Heart right ventricle (tissue), 16 donors: ENCODE results near the gene AOX1. TPM values are rescaled to one million over a fixed set of nuclear protein-coding genes. Genes with fewer than 3 reads are reported as not detected.

ENCODE experiments used
- ATAC-seq, 8 donors: fragments of 200-7000 bp; cut with Tn5 transposase; one replicate each; pipeline ENCODE4 v1.9.1; 2020; ENCODE audit warnings: mild to moderate bottlenecking in 8 of 8, moderate library complexity in 8 of 8, moderate number of reproducible peaks in 1 of 8
- DNase-seq, 2 donors: peaks; one replicate each; pipeline ENCODE4 v3.0.0-alpha.2; 2020
- H3K27ac ChIP-seq, 10 donors: fragments of 200-600 bp; sonication (generic) in 2 of 10; one replicate each; pipeline versions ENCODE4 v1.5.0 to v1.8.0; 2020 to 2022; ENCODE audit warnings: mild to moderate bottlenecking in 3 of 10
- H3K27me3 ChIP-seq, 7 donors: fragments of 200-600 bp; one replicate each; pipeline ENCODE4 v1.8.0; 2021 to 2022; ENCODE audit warnings: mild to moderate bottlenecking in 2 of 7
- H3K36me3 ChIP-seq, 9 donors: fragments of 200-600 bp; sonication (generic) in 1 of 9; one replicate each; pipeline versions ENCODE4 v1.5.0 to v1.8.0; 2020 to 2022; ENCODE audit warnings: mild to moderate bottlenecking in 2 of 9
- H3K4me1 ChIP-seq, 9 donors: fragments of 200-600 bp; sonication (generic) in 1 of 9; one replicate each; pipeline versions ENCODE4 v1.5.0 to v1.8.0; 2020 to 2022; ENCODE audit warnings: mild to moderate bottlenecking in 4 of 9
- H3K4me3 ChIP-seq, 10 donors: fragments of 200-600 bp; sonication (generic) in 2 of 10; one replicate each; pipeline versions ENCODE4 v1.5.0 to v1.8.0; 2020 to 2022; ENCODE audit warnings: mild to moderate bottlenecking in 7 of 10, moderate library complexity in 2 of 10
- H3K9me3 ChIP-seq, 11 donors: fragments of 200-600 bp in 10 of 11; sonication (generic) in 2 of 11; one replicate each; pipeline versions ENCODE4 v1.5.0 to v1.8.0; 2013 to 2022; ENCODE audit warnings: mild to moderate bottlenecking in 2 of 11, control low read depth in 1 of 11, moderate library complexity in 1 of 11
- WGBS, 2 donors: extraction: QIAGEN DNeasy Blood & Tissue Kit; methylation state at CpG; one replicate each; pipeline ENCODE4 v1.1.7; 2013; ENCODE audit warnings: inconsistent platforms in 1 of 2; 5-methylcytosine and 5-hydroxymethylcytosine counted together
- intact Hi-C, 10 donors: fragments of 100-400 bp; cut with DNase I; formaldehyde crosslinking; loops; one replicate each; pipeline versions ENCODE4 v1.11.1 to v1.14.2; 2022
- polyA plus RNA-seq, 2 donors: library from polyadenylated mRNA; stranded (reverse); fragments of 200-250 nt; gene quantifications; one replicate each; pipeline ENCODE4 v1.2.3, GENCODE V29; 2013
- total RNA-seq, 10 donors: library from RNA; stranded (reverse); fragmentation: NEBNext Ultra II Directional in 3 of 10; extraction: Animal tissue kit (Norgen Biotek cat#: 25700) in 3 of 10; gene quantifications; one replicate each; pipeline versions ENCODE4 v1.2.1 to v1.2.4, GENCODE V29; 2021 to 2023
- TF ChIP-seq, protein P1 (sequence below), 9 donors: fragments of 200-600 bp; sonication (generic) in 2 of 9; IDR thresholded peaks; one replicate each; pipeline versions ENCODE4 v1.5.0 to v1.8.0; 2021 to 2022; ENCODE audit warnings: antibody characterized with exemption in 9 of 9, mild to moderate bottlenecking in 5 of 9, moderate library complexity in 1 of 9
- donor health status: Arrhythmogenic right ventricular cardiomyopathy.
- donor health status: ischemic (EF 13 %, LVEDD 7.1; RV severe dilation, severe dysfunction).
- donor health status: healthy with polysubstance abuse.
- donor health status: DM: no; HTN: yes; CAD: no.
- donor health status: DM: no; HTN: no; CAD: no.
- donor health status: ischemic (EF 25% LVEDD 6.9; RV normal size, moderate dysfunction).
- donor health status: ischemic (EF 25% LVEDD 5.7; RV mildly dilated, moderate dysfunction).
- donor health status: healthy.
- donor health status: DM: yes; HTN: yes; CAD: no.
- donor health status: Ischemic cardiomyopathy.
- donor health status: ischemic (EF 35%, LVEDD 5.7; RV mildly dilated, moderate dysfunction).
- donor health status: nonischemic (EF 11% LVEDD 7.7; RV severe dilation, severe dysfunction).
- donor health status: DM: yes; HTN: yes; CAD: no.
- donor health status: PGD.
- donor health status: ischemic (EF 29% LVEDD 5.4; RV normal size, mild dysfunction).
- donor health status: nonischemic (EF 23%, LVEDD 6.1; RV moderate dilation, normal function).

Gene AOX1
- total and polyA plus RNA-seq, 12 donors = 0.72 to 22.3 (median 2.6) TPM

DNA sequence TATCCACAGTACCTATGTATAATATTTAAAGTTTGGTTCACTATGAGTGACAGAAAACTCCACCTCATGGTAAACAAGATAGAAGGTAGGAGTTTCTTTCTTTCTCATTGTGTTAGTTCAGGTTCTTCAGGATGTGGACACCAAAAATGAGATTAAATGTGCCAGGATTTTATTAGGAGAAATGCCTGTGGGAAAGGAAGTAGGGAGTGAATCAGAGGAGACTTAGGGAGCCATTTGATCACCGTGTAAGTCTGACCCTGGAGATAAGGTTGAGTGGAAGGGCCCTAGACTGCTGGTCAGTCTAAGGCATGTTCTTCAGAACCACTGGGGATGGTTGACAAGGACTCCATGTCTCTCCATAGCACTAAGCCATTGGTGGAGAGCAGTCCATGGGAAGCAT, 8.1 kb downstream of the AOX1 start:
- intact Hi-C loops = no loop called here
- DNase-seq (no peak), ATAC-seq (no peak)
- no peaks in the 10 kb centered on the region for H3K36me3 ChIP-seq
- peaks cover 0 to 4% (median 0%) of the 10 kb centered on the region in 11 donors for H3K9me3 ChIP-seq
- H3K27me3 ChIP-seq = peaks cover 0 to 10% (median 0%) of the 10 kb centered on the region in 7 donors
- H3K4me3 ChIP-seq = no peak overlapping the region
- H3K27ac ChIP-seq = no peak overlapping the region
- WGBS, 2 donors = 29 to 48% methylated on average over 1 of the region's 1 CpG
- H3K4me1 ChIP-seq = no peaks in the 10 kb centered on the region
- TF ChIP-seq, protein P1, sequence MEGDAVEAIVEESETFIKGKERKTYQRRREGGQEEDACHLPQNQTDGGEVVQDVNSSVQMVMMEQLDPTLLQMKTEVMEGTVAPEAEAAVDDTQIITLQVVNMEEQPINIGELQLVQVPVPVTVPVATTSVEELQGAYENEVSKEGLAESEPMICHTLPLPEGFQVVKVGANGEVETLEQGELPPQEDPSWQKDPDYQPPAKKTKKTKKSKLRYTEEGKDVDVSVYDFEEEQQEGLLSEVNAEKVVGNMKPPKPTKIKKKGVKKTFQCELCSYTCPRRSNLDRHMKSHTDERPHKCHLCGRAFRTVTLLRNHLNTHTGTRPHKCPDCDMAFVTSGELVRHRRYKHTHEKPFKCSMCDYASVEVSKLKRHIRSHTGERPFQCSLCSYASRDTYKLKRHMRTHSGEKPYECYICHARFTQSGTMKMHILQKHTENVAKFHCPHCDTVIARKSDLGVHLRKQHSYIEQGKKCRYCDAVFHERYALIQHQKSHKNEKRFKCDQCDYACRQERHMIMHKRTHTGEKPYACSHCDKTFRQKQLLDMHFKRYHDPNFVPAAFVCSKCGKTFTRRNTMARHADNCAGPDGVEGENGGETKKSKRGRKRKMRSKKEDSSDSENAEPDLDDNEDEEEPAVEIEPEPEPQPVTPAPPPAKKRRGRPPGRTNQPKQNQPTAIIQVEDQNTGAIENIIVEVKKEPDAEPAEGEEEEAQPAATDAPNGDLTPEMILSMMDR (IDR thresholded peaks at IDR 0.05) = no peak

DNA sequence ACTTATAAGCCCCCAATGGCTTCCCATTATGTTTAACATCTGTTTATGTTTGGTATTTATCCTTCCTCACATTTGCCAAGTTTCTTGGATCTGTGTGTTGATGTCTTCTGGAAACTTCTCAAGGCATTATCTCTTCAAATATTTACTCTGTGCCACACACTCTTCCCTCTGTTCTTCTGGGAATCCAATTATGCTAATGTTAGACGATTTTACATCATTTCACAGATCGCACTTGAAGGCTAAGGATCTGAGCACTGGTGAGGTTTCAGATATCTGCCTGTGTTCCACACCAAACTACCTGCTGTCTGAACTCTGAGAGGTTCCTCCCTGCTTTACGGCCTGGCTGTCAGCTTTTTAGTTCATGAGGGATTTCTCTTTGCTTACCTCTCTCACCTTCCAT, 10.1 kb downstream of the AOX1 start:
- Histone ChIP-seq H3K4me3 (no peak overlapping the region), H3K9me3 (peaks cover 0 to 4% (median 0%) of the 10 kb centered on the region in 11 donors), H3K27me3 (peaks cover 0 to 10% (median under 1%) of the 10 kb centered on the region in 7 donors), H3K27ac (no peak overlapping the region), H3K4me1 (no peaks in the 10 kb centered on the region), H3K36me3 (no peaks in the 10 kb centered on the region)
- DNase-seq = no peak
- intact Hi-C loops = no loop called here
- 68 to 76% methylated on average over 3 of the region's 3 CpGs for WGBS, 2 donors
- ATAC-seq = no peak
- TF ChIP-seq, protein P1 (IDR thresholded peaks at IDR 0.05) = no peak

DNA sequence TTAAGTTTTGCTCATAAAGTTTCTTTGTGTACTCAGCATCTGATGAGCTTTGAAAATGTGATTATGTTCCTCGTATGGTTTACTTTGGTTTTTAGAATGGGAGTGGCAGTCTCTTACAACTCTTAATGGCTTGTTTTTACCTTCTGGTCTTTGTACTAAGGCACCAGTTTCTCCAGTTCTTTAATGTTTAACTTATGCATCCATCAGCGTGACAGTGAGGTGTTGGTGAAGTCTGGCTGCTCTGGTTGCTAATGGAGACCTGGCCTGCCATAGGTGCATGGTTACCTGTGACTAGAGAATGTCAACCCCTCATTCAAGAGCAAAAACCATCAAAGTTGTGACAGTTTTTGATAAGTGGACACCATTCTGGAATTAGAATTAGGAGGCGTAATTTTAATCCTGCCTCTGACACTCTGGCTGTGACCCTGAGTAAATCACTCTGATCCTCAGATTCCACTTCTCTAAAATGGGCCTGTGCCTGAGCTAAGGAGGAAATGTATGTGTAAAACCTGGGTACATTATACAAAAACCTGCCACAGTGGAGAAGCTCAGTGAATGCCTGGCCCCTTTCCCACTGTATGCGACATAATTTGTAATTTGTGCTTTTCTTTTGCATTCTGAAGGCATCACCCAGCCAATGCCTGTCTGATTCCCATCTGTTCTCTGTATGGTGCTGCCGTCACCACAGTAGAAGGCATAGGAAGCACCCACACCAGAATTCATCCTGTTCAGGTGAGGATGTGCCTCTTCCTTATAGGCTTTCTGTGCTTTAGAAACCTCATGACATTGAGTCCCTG, 11.2 kb downstream of the AOX1 start:
- 78 to 81% methylated on average over 5 of the region's 5 CpGs for WGBS, 2 donors
- Histone ChIP-seq H3K36me3 (no peaks in the 10 kb centered on the region), H3K27ac (no peak overlapping the region), H3K27me3 (peaks cover 0 to 9% (median 0%) of the 10 kb centered on the region in 7 donors), H3K9me3 (peaks cover 0 to 4% (median 0%) of the 10 kb centered on the region in 11 donors), H3K4me3 (no peak overlapping the region), H3K4me1 (no peaks in the 10 kb centered on the region)
- TF ChIP-seq, protein P1 (IDR thresholded peaks at IDR 0.05) = no peak
- ATAC-seq (no peak), DNase-seq (no peak)
- intact Hi-C loops = no loop called here

DNA sequence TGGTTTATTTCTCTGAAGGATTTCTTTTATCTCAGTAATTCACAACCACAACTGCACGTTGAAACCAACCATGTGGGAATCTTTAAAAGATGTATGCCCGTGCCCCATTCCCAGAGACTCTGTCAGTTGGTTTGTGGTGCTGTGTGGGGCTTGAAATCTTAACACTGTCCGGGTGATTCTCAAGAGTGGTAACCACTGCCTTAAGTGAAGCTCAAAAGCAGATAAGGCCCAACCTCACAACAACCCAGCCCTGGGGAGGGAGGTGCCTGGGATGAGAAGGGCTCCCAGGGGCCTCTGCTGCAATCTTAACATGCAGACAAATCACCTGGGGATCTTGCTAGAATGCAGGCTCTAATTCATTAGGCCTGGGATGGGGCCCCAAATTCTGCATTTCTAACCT, 13.4 kb downstream of the AOX1 start:
- intact Hi-C loops = no loop called here
- Histone ChIP-seq H3K27ac (no peak overlapping the region), H3K9me3 (peaks cover 0 to 4% (median 0%) of the 10 kb centered on the region in 11 donors), H3K4me1 (peaks cover 0 to 3% (median 0%) of the 10 kb centered on the region in 9 donors), H3K27me3 (peaks cover 0 to 9% (median 0%) of the 10 kb centered on the region in 7 donors), H3K36me3 (no peaks in the 10 kb centered on the region), H3K4me3 (no peak overlapping the region)
- no peak for ATAC-seq
- TF ChIP-seq, protein P1 (IDR thresholded peaks at IDR 0.05) = no peak
- WGBS, 2 donors = 67 to 70% methylated on average over 3 of the region's 3 CpGs
- no peak for DNase-seq
